A673 (cell line): Measurements from ENCODE around the gene C1orf21. TPM values are rescaled to one million over a fixed set of nuclear protein-coding genes. Genes with fewer than 3 reads are reported as not detected.

Experiments
- BruUV-seq: library from RNA; stranded (reverse); fragments of 400-500 nt; replicated peaks from 2 replicates; lab custom pipeline; 2021; lab: Mats Ljungman, UMichigan
- CTCF ChIA-PET: fragments of 300-600 bp; sonication (Branson Sonifier 250); formaldehyde crosslinking; loops from one replicate; lab custom pipeline; 2022; ENCODE audit warnings: antibody characterized with exemption; lab: Charles Lee
- POLR2A ChIA-PET: fragments of 300-600 bp; sonication (Branson Sonifier 250); formaldehyde crosslinking; loops from one replicate; lab custom pipeline; 2022; ENCODE audit warnings: antibody characterized with exemption; ENCODE audit not compliant: low non-redundant PET; lab: Charles Lee
- DNase-seq: peaks from one replicate; pipeline ENCODE4 v3.0.0-alpha.2; 2015; ENCODE audit warnings: low spot score
- H3K27ac ChIP-seq: fragments of 200-600 bp; sonication (generic); 2 replicates; pipeline ENCODE4 v1.5.1; 2016; ENCODE audit warnings: mixed run types, low read depth, mild to moderate bottlenecking, mixed read lengths, antibody characterized with exemption, low read length; ENCODE audit not compliant: poor library complexity, severe bottlenecking
- H3K27me3 ChIP-seq: fragments of 200-600 bp; sonication (generic); replicated peaks from 2 replicates; pipeline ENCODE4 v1.6.1; 2017; ENCODE audit warnings: mixed run types, low read depth, mild to moderate bottlenecking, mixed read lengths, antibody characterized with exemption, low read length; ENCODE audit not compliant: insufficient read depth, poor library complexity
- H3K36me3 ChIP-seq: fragments of 200-600 bp; sonication (generic); 2 replicates; pipeline ENCODE4 v1.6.1; 2016; ENCODE audit warnings: mixed run types, mild to moderate bottlenecking, mixed read lengths, antibody characterized with exemption, low read length; ENCODE audit not compliant: insufficient read depth, poor library complexity, severe bottlenecking
- H3K4me1 ChIP-seq: fragments of 200-600 bp; sonication (generic); 2 replicates; pipeline ENCODE4 v1.6.1; 2017; ENCODE audit warnings: mixed run types, mild to moderate bottlenecking, mixed read lengths, antibody characterized with exemption, low read length; ENCODE audit not compliant: insufficient read depth, poor library complexity, severe bottlenecking
- H3K4me3 ChIP-seq: fragments of 200-600 bp; sonication (generic); 2 replicates; pipeline ENCODE4 v1.5.1; 2016; ENCODE audit warnings: low read depth, mixed run types, mild to moderate bottlenecking, mixed read lengths, low read length; ENCODE audit not compliant: poor library complexity, severe bottlenecking
- H3K9me3 ChIP-seq: fragments of 200-600 bp; sonication (generic); 2 replicates; pipeline ENCODE4 v1.6.1; 2016; ENCODE audit warnings: mixed run types, low read depth, mild to moderate bottlenecking, mixed read lengths, antibody characterized with exemption, low read length; ENCODE audit not compliant: poor library complexity, severe bottlenecking
- CTCF ChIP-seq: fragments of 300-800, 200-600 bp; sonication (generic); conservative IDR thresholded peaks from 2 replicates; pipeline ENCODE4 v1.5.1; 2017; ENCODE audit warnings: low read depth, mild to moderate bottlenecking, antibody characterized with exemption, low read length, moderate library complexity, mixed read lengths
- EZH2 ChIP-seq: fragments of 200-600 bp; sonication (generic); IDR thresholded peaks from 2 replicates; pipeline ENCODE4 v1.6.1; 2017; ENCODE audit warnings: borderline replicate concordance, low read depth, mild to moderate bottlenecking, mixed read lengths, antibody characterized with exemption, low read length; ENCODE audit not compliant: poor library complexity, severe bottlenecking
- intact Hi-C: fragments of 100-400 bp; cut with micrococcal nuclease; formaldehyde crosslinking; loops from one replicate; pipeline ENCODE4 v1.10.0; 2022; ENCODE audit not compliant: unreplicated experiment
- total RNA-seq: library from RNA; stranded (reverse); gene quantifications from 2 replicates; pipeline ENCODE4 v1.2.3, GENCODE V29; 2021

C1orf21 gene
- total RNA-seq, 1 experiment from 2014 or later: 31.3 TPM

GRCh38 chr1:184677344-184677743 lies 290.5 kb downstream of the C1orf21 start:
- H3K9me3 ChIP-seq: peaks cover 4% of the 10 kb centered on the region
- TF ChIP-seq CTCF (no peak), EZH2 (no peak)
- POLR2A ChIA-PET: no interaction called here
- no peaks in the 10 kb centered on the region for H3K27me3 ChIP-seq
- no peaks in the 10 kb centered on the region for H3K36me3 ChIP-seq
- H3K27ac ChIP-seq: no peak overlapping the region
- H3K4me1 ChIP-seq: no peaks in the 10 kb centered on the region
- DNase-seq: no peak
- CTCF ChIA-PET: no interaction called here
- H3K4me3 ChIP-seq: no peak overlapping the region
- no TSS peak for BruUV-seq
- intact Hi-C loops: no loop called here
